Epithelial cell of esophagus (primary cell): ENCODE data around the gene NCBP2.

Experiments used
- DNase-seq: peaks from one replicate; pipeline ENCODE4 v3.0.0; 2010; ENCODE audit warnings: low read depth
- H3K4me3 ChIP-seq: 2 replicates; pipeline ENCODE4 v1.5.1; 2011; ENCODE audit warnings: mild to moderate bottlenecking, low read length, control low read depth
- CTCF ChIP-seq: IDR thresholded peaks from 2 replicates; pipeline ENCODE4 v1.5.1; 2011; ENCODE audit warnings: low read depth, mild to moderate bottlenecking, low read length, control low read depth, inconsistent platforms; ENCODE audit not compliant: insufficient read depth; ENCODE audit errors: missing control alignments

The NCBP2 gene

GRCh38 chr3:196968233-196969133 lies 26.2 kb upstream of the NCBP2 start, which contains the start of gene PIGZ:
Gene PIGZ (minus strand): TSS chr3:196968833. CDS start chr3:196952031, 16,802 bp downstream.
- peak within 1 kb of the TSS; percentile 51 for H3K4me3 ChIP-seq
- no peak for TF ChIP-seq CTCF
- peak; percentile 56 for DNase-seq

- TF ChIP-seq CTCF = no peak
- peak overlapping the region; percentile 51 for H3K4me3 ChIP-seq
- no peak for DNase-seq
These were observed 25.3 kb upstream of the NCBP2 start for GRCh38 chr3:196967412-196968232.

- H3K4me3 ChIP-seq = no peak overlapping the region
- TF ChIP-seq CTCF = no peak
These were observed 24.4 kb upstream of the NCBP2 start for GRCh38 chr3:196966526-196967401.

GRCh38 chr3:196965804-196966173 lies 23.5 kb upstream of the NCBP2 start:
- TF ChIP-seq CTCF = no peak
- DNase-seq = no peak
- no peak overlapping the region for H3K4me3 ChIP-seq

More at GRCh38 chr3:196966526-196967401, 24.4 kb upstream of the NCBP2 start:
- DNase-seq = no peak

GRCh38 chr3:196965112-196965803 lies 22.9 kb upstream of the NCBP2 start:
- no peak for TF ChIP-seq CTCF
- no peak for DNase-seq
- H3K4me3 ChIP-seq = no peak overlapping the region

- DNase-seq = no peak
- TF ChIP-seq CTCF = no peak
- H3K4me3 ChIP-seq = no peak overlapping the region
These were observed 21.3 kb upstream of the NCBP2 start for GRCh38 chr3:196963631-196963953.
